T-cell (primary cell): ENCODE results near the gene CDK4. TPM values are rescaled to one million over a fixed set of nuclear protein-coding genes. Genes with fewer than 3 reads are reported as not detected.

Experiments used
- ATAC-seq, 4 experiments: fragments of 200-7000 bp in 3 of 4; fragments of 150-1000 bp in 1 of 4; cut with Tn5 transposase; replicated peaks in 1 of 4; 1 replicate in 3 of 4; 2 replicates in 1 of 4; pipeline ENCODE4 v1.10.0; 2021; ENCODE audit warnings: moderate library complexity in 3 of 4, mild to moderate bottlenecking in 2 of 4, moderate number of reproducible peaks in 1 of 4
- CTCF ChIA-PET, 2 donors: fragments of 300-600 bp; sonication (Branson Sonifier 250); formaldehyde crosslinking; loops; one replicate each; lab custom pipeline; 2022; ENCODE audit warnings: antibody characterized with exemption in 2 of 2; lab: Charles Lee
- POLR2A ChIA-PET, 2 donors: fragments of 300-600 bp; sonication (Branson Sonifier 250); formaldehyde crosslinking; loops; one replicate each; lab custom pipeline; 2022; ENCODE audit warnings: antibody characterized with exemption in 2 of 2; lab: Charles Lee
- DNase-seq, 35 experiments: peaks; one replicate each; pipeline versions ENCODE4 v3.0.0 to v3.0.0-alpha.2; 2013 to 2023
- H3K27ac ChIP-seq: one replicate; pipeline ENCODE4 v1.5.1; 2013; ENCODE audit warnings: low read length
- H3K27me3 ChIP-seq, 2 experiments: replicated peaks in 1 of 2; 1 replicate in 1 of 2; 2 replicates in 1 of 2; pipeline versions ENCODE4 v1.6.1 to v1.7.0; 2013; ENCODE audit warnings: low read length in 1 of 2, mixed read lengths in 1 of 2; ENCODE audit not compliant: control insufficient read depth in 2 of 2, insufficient read depth in 2 of 2; ENCODE audit errors: extremely low read depth in 1 of 2
- H3K36me3 ChIP-seq, 2 donors: 1 replicate in 1 of 2; 2 replicates in 1 of 2; pipeline versions ENCODE4 v1.6.1 to v1.7.0; 2013; ENCODE audit warnings: low read length in 1 of 2; ENCODE audit not compliant: control insufficient read depth in 2 of 2, insufficient read depth in 1 of 2; ENCODE audit errors: extremely low read depth in 1 of 2
- H3K4me1 ChIP-seq, 2 experiments: 1 replicate in 1 of 2; 2 replicates in 1 of 2; pipeline versions ENCODE4 v1.6.1 to v1.7.0; 2013; ENCODE audit warnings: low read length in 2 of 2, mixed read lengths in 1 of 2; ENCODE audit not compliant: insufficient read depth in 2 of 2, control insufficient read depth in 1 of 2; ENCODE audit errors: extremely low read depth in 1 of 2
- H3K4me3 ChIP-seq, 2 donors: 1 replicate in 1 of 2; 2 replicates in 1 of 2; pipeline versions ENCODE4 v1.5.1 to v1.7.0; 2013; ENCODE audit warnings: mild to moderate bottlenecking in 2 of 2, low read length in 1 of 2, moderate library complexity in 1 of 2; ENCODE audit not compliant: control insufficient read depth in 1 of 2; ENCODE audit errors: extremely low read depth in 1 of 2
- H3K9me3 ChIP-seq: 2 replicates; pipeline ENCODE4 v1.7.0; 2013
- H3K27ac Mint-ChIP-seq, 2 donors: one replicate each; pipeline ENCODE4 v1.8.0; 2020 to 2021; ENCODE audit warnings: mild to moderate bottlenecking in 2 of 2, mixed read lengths in 2 of 2
- H3K27me3 Mint-ChIP-seq, 2 donors: one replicate each; pipeline ENCODE4 v1.8.0; 2021 to 2022; ENCODE audit warnings: mixed read lengths in 2 of 2
- H3K36me3 Mint-ChIP-seq: one replicate; pipeline ENCODE4 v1.8.0; 2021; ENCODE audit warnings: mixed read lengths
- H3K4me1 Mint-ChIP-seq, 3 donors: one replicate each; pipeline ENCODE4 v1.8.0; 2020 to 2022; ENCODE audit warnings: mixed read lengths in 3 of 3, mild to moderate bottlenecking in 1 of 3
- H3K4me3 Mint-ChIP-seq, 3 donors: one replicate each; pipeline ENCODE4 v1.8.0; 2020 to 2022; ENCODE audit warnings: mild to moderate bottlenecking in 3 of 3, mixed read lengths in 3 of 3, moderate library complexity in 3 of 3
- H3K9me3 Mint-ChIP-seq, 3 donors: one replicate each; pipeline ENCODE4 v1.8.0; 2020 to 2022; ENCODE audit warnings: mixed read lengths in 3 of 3
- WGBS: methylation state at CpG from one replicate; pipeline ENCODE4 v1.1.5; 2013; ENCODE audit warnings: missing lambda C conversion rate; ENCODE audit not compliant: insufficient coverage; 5-methylcytosine and 5-hydroxymethylcytosine counted together
- total RNA-seq, 35 experiments: library from RNA in 6 of 35; stranded (reverse) in 6 of 35; fragments of 120-200 nt in 1 of 35; gene quantifications; one replicate each; pipeline versions ENCODE4 v1.2.1 to v1.2.4 and lab custom pipeline; 2013 to 2026

CDK4 gene
- total RNA-seq, 5 donors from 2014 or later (not counting 1 experiment from before 2014, with no cell fraction given), result 24.1 to 53.9 (median 46.2) TPM

- 96% methylated on average over 64 of the region's 110 CpGs for WGBS
- DNase-seq, result no peak
- no peaks in the 10 kb centered on the region for H3K27me3 ChIP-seq
- peaks cover 25 to 61% of the 10 kb centered on the region in 2 experiments for H3K4me1 ChIP-seq
- no peak overlapping the region for H3K27ac ChIP-seq
- peak overlapping the region in 1 of 3 donors; percentile 15 for H3K4me3 Mint-ChIP-seq
- no peak overlapping the region for H3K27ac Mint-ChIP-seq
- H3K4me3 ChIP-seq, result no peak overlapping the region
- peaks cover 43 to 51% (median 49%) of the 10 kb centered on the region in 3 donors for H3K4me1 Mint-ChIP-seq
- peaks cover 29% of the 10 kb centered on the region for H3K36me3 Mint-ChIP-seq
- H3K36me3 ChIP-seq, result peaks cover 14 to 60% of the 10 kb centered on the region in 2 donors
- H3K9me3 Mint-ChIP-seq, result no peaks in the 10 kb centered on the region
- no peaks in the 10 kb centered on the region for H3K27me3 Mint-ChIP-seq
- ChIA-PET CTCF (no interaction called here), POLR2A (no interaction called here)
- H3K9me3 ChIP-seq, result no peaks in the 10 kb centered on the region
- no peak for ATAC-seq
These were observed 14.3 kb downstream of the CDK4 start for GRCh38 chr12:57737467-57738460.

DNA sequence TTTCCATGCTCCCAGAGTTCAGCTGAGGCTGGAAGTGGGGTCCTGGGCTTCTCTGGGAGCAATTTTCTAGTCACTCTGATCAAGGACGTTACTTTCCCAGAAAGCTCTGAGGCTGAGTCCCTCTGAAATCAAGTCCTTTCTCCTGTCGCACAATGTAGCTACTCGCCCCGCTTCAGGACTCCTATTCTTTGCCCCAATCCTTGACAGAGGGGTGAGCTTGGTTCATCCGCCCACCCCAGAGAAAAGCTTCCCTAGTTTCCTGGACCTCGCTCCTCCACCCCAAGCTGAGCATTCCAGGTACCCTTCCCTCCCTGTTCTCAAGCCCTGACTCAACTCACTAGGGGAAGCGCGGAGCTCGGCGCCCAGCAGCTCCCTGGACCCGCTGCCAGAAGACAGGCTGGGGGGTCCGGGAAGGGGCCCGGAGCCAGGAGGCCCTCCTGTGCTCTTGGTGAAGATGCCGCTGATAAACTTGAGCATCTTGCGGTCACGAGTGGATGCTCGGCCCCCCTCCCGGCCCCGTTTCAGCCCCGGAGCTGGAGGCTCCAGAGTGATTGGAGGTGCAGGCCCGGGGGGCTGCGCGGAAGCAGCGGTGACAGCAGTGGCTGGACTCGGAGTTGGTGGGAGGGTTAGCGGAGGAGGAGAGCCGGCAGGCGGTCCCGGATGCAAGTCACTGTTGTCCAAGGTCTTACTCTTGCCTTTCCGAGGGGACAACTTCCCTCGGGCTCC is 15.2 kb downstream of the CDK4 start:
- H3K27me3 Mint-ChIP-seq, result no peaks in the 10 kb centered on the region
- ChIA-PET POLR2A (no interaction called here), CTCF (no interaction called here)
- H3K4me1 ChIP-seq, result peaks cover 21 to 54% of the 10 kb centered on the region in 2 experiments
- H3K36me3 ChIP-seq, result peaks cover 21 to 69% of the 10 kb centered on the region in 2 donors
- H3K36me3 Mint-ChIP-seq, result peaks cover 38% of the 10 kb centered on the region
- no peak overlapping the region for H3K4me3 ChIP-seq
- no peak overlapping the region for H3K27ac ChIP-seq
- 96% methylated on average over 31 of the region's 31 CpGs for WGBS
- H3K27ac Mint-ChIP-seq, result peak overlapping the region; percentile 63 to 79
- H3K27me3 ChIP-seq, result no peaks in the 10 kb centered on the region
- H3K4me3 Mint-ChIP-seq, result peak overlapping the region in 1 of 3 donors; percentile 15
- DNase-seq (no peak), ATAC-seq (no peak)
- no peaks in the 10 kb centered on the region for H3K9me3 Mint-ChIP-seq
- peaks cover 37 to 45% (median 41%) of the 10 kb centered on the region in 3 donors for H3K4me1 Mint-ChIP-seq
- no peaks in the 10 kb centered on the region for H3K9me3 ChIP-seq

DNA sequence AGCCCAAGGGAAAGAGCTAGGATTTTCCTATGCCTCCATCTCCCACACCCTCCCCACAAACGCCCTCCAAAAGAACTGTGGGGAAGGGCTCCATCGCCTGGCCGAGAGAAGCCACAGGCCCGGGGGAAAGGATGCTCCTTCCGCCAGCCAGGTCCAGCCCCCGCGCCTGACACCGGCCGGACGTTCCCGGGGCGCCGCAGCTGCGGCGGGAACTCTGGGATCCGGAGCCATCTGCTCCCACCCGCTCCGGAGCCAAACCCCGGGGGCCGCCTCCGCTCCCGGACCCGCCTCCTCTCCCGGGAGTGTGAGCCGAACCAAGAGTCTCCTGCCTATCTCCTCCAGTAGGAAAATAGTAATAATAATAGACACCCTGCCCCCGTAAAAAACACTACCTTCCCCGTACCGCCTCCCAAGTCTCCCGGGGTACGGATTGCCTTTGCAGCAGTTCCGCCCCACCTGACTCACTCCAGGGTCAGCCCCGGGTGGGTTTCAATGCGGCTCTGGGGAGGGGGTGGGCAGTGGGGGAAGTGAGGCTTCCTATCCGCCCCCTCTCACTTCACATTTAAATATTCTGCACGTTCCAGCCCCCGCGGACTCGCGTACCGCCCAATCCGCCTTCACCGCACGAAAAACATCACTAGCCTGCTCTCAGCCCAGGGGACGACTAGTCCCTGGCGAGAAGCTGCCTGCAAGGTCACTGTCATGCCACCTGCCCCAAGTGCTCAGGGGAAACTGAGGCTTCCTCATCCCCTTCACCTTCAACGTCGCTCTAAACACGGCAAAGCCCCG is 16.0 kb downstream of the CDK4 start:
- no peaks in the 10 kb centered on the region for H3K9me3 Mint-ChIP-seq
- ATAC-seq, result no peak
- no peak overlapping the region for H3K27ac ChIP-seq
- WGBS, result 88% methylated on average over 26 of the region's 49 CpGs
- H3K9me3 ChIP-seq, result no peaks in the 10 kb centered on the region
- H3K4me3 ChIP-seq, result no peak overlapping the region
- no peaks in the 10 kb centered on the region for H3K27me3 ChIP-seq
- H3K4me3 Mint-ChIP-seq, result peak overlapping the region in 1 of 3 donors; percentile 15
- peaks cover 45% of the 10 kb centered on the region for H3K36me3 Mint-ChIP-seq
- peaks cover 19 to 50% of the 10 kb centered on the region in 2 experiments for H3K4me1 ChIP-seq
- peak overlapping the region; percentile 63 to 79 for H3K27ac Mint-ChIP-seq
- ChIA-PET POLR2A (no interaction called here), CTCF (interaction anchor here in 1 of 2 donors (0.6 kb wide), 1 partner anchor 68 kb away, joined by 4 read pairs; no protein-coding TSS in a partner anchor)
- H3K4me1 Mint-ChIP-seq, result peaks cover 34 to 38% (median 34%) of the 10 kb centered on the region in 3 donors
- no peak for DNase-seq
- H3K36me3 ChIP-seq, result peaks cover 21 to 77% of the 10 kb centered on the region in 2 donors
- no peaks in the 10 kb centered on the region for H3K27me3 Mint-ChIP-seq

GRCh38 chr12:57735198-57735855 is 16.8 kb downstream of the CDK4 start:
- WGBS, result no CpG with 5 or more reads among the region's 8 CpGs
- Histone ChIP-seq H3K27me3 (no peaks in the 10 kb centered on the region), H3K27ac (no peak overlapping the region), H3K4me3 (no peak overlapping the region), H3K9me3 (no peaks in the 10 kb centered on the region), H3K4me1 (peaks cover 13 to 42% of the 10 kb centered on the region in 2 experiments), H3K36me3 (peaks cover 24 to 80% of the 10 kb centered on the region in 2 donors)
- no peak for DNase-seq
- ChIA-PET POLR2A (no interaction called here), CTCF (interaction anchor here (0.5 to 0.6 kb wide), 2 partner anchors 69 to 106 kb away, joined by 3 to 4 read pairs; no protein-coding TSS in a partner anchor)
- Mint-ChIP-seq H3K27me3 (no peaks in the 10 kb centered on the region), H3K27ac (peak overlapping the region; percentile 69 to 78), H3K36me3 (peaks cover 53% of the 10 kb centered on the region), H3K4me1 (peaks cover 25 to 31% (median 27%) of the 10 kb centered on the region in 3 donors), H3K9me3 (no peaks in the 10 kb centered on the region), H3K4me3 (no peak overlapping the region)
- ATAC-seq, result no peak

GRCh38 chr12:57734591-57734990 is 17.5 kb downstream of the CDK4 start:
- ChIA-PET POLR2A (no interaction called here), CTCF (interaction anchor here in 1 of 2 donors (0.5 kb wide), 2 partner anchors 50 to 106 kb away, joined by 3 read pairs; no protein-coding TSS in a partner anchor)
- DNase-seq (no peak), ATAC-seq (no peak)
- H3K36me3 Mint-ChIP-seq, result peaks cover 60% of the 10 kb centered on the region
- peaks cover 21 to 25% (median 22%) of the 10 kb centered on the region in 3 donors for H3K4me1 Mint-ChIP-seq
- no peaks in the 10 kb centered on the region for H3K9me3 Mint-ChIP-seq
- Histone ChIP-seq H3K27me3 (no peaks in the 10 kb centered on the region), H3K4me1 (peaks cover 6 to 35% of the 10 kb centered on the region in 2 experiments), H3K9me3 (no peaks in the 10 kb centered on the region), H3K4me3 (no peak overlapping the region), H3K27ac (no peak overlapping the region), H3K36me3 (peaks cover 24 to 80% of the 10 kb centered on the region in 2 donors)
- no peak overlapping the region for H3K4me3 Mint-ChIP-seq
- H3K27me3 Mint-ChIP-seq, result no peaks in the 10 kb centered on the region
- H3K27ac Mint-ChIP-seq, result peak overlapping the region; percentile 8 to 78
- 100% methylated on average over 1 of the region's 4 CpGs for WGBS
